Mesendoderm (in vitro differentiated cells): Measurements from ENCODE around the gene RNF31.

ENCODE experiments used
- DNase-seq: peaks from one replicate; pipeline ENCODE4 v3.0.0; 2013
- H2AK5ac ChIP-seq: 2 replicates; pipeline ENCODE4 v1.6.1; 2013; ENCODE audit warnings: low read length, inconsistent platforms
- H2BK120ac ChIP-seq: 2 replicates; pipeline ENCODE4 v1.6.1; 2013; ENCODE audit warnings: low read depth, mild to moderate bottlenecking, low read length, moderate library complexity, mixed read lengths
- H2BK15ac ChIP-seq: replicated peaks from 2 replicates; pipeline ENCODE4 v1.6.1; 2013; ENCODE audit warnings: low read depth, mild to moderate bottlenecking, moderate library complexity
- H2BK5ac ChIP-seq: 2 replicates; pipeline ENCODE4 v1.6.1; 2013; ENCODE audit warnings: low read length, inconsistent platforms
- H3K18ac ChIP-seq: 2 replicates; pipeline ENCODE4 v1.6.1; 2013; ENCODE audit warnings: mild to moderate bottlenecking, low read length, mixed read lengths
- H3K23ac ChIP-seq: one replicate; pipeline ENCODE4 v1.6.1; 2013; ENCODE audit warnings: low read length
- H3K27ac ChIP-seq: 2 replicates; pipeline ENCODE4 v1.5.1; 2013; ENCODE audit warnings: low read depth, mild to moderate bottlenecking, inconsistent platforms, low read length, moderate library complexity
- H3K27me3 ChIP-seq: 2 replicates; pipeline ENCODE4 v1.6.1; 2013; ENCODE audit warnings: low read length, control low read depth, mild to moderate bottlenecking, inconsistent platforms; ENCODE audit not compliant: insufficient read depth, poor library complexity
- H3K36me3 ChIP-seq: 2 replicates; pipeline ENCODE4 v1.6.1; 2013; ENCODE audit warnings: low read length, inconsistent platforms; ENCODE audit not compliant: control insufficient read depth, insufficient read depth
- H3K4ac ChIP-seq: one replicate; pipeline ENCODE4 v1.6.1; 2013; ENCODE audit warnings: low read depth, mild to moderate bottlenecking, low read length, moderate library complexity
- H3K4me1 ChIP-seq: 2 replicates; pipeline ENCODE4 v1.6.1; 2013; ENCODE audit warnings: low read depth, low read length, inconsistent platforms; ENCODE audit not compliant: control insufficient read depth
- H3K4me2 ChIP-seq: 2 replicates; pipeline ENCODE4 v1.6.1; 2013; ENCODE audit warnings: low read length
- H3K4me3 ChIP-seq: 2 replicates; pipeline ENCODE4 v1.5.1; 2013; ENCODE audit warnings: mild to moderate bottlenecking, low read length
- H3K56ac ChIP-seq: one replicate; pipeline ENCODE4 v1.6.1; 2013; ENCODE audit warnings: low read length
- H3K79me1 ChIP-seq: 2 replicates; pipeline ENCODE4 v1.6.1; 2013; ENCODE audit warnings: low read length, inconsistent platforms
- H3K79me2 ChIP-seq: 2 replicates; pipeline ENCODE4 v1.6.1; 2013; ENCODE audit warnings: mild to moderate bottlenecking, low read length; ENCODE audit not compliant: control insufficient read depth, insufficient read depth
- H3K9ac ChIP-seq: 2 replicates; pipeline ENCODE4 v1.6.1; 2013; ENCODE audit warnings: low read length, inconsistent platforms
- H4K5ac ChIP-seq: one replicate; pipeline ENCODE4 v1.6.1; 2013; ENCODE audit warnings: low read length
- H4K8ac ChIP-seq: one replicate; pipeline ENCODE4 v1.6.1; 2013; ENCODE audit warnings: low read depth, mild to moderate bottlenecking, control low read depth, low read length, moderate library complexity
- WGBS: extraction: QIAGEN DNeasy Blood & Tissue Kit; methylation state at CpG from one replicate; pipeline ENCODE4 v1.1.7; 2013; ENCODE audit warnings: low lambda C conversion rate, missing lambda C conversion rate; ENCODE audit not compliant: insufficient coverage; ENCODE audit errors: extremely low coverage; 5-methylcytosine and 5-hydroxymethylcytosine counted together

The RNF31 gene

DNA sequence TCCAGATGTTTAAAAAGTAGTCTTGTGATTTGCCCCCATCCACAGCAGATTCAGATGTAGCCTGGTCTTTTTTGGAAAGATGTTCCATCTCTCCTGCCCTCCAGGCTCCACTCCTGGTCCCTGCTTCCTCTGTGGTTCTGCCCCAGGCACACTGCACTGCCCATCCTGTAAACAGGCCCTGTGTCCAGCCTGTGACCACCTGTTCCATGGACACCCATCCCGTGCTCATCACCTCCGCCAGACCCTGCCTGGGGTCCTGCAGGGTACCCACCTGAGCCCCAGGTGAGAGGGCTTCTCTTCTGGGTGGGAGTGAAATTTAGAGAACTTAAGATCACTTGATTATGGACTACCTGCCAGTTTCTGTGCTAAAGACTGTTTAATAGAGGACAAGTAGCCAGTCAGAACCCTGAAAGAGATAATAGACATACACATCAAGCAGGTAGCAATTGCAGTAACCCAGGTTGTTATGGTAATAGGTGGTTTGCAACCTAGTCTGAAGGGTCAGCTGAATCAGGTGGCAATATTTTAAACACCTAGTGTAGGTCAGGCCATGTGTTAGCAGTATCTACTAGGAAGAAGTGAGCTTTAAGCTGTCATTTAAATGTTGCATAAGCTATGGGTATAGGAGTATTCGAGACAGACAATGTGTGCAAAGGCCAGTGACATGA lies 2.1 kb downstream of the RNF31 start:
- H3K79me2 ChIP-seq, result peaks cover 16% of the 10 kb centered on the region
- no peak overlapping the region for H4K5ac ChIP-seq
- no peak overlapping the region for H2BK120ac ChIP-seq
- peaks cover 8% of the 10 kb centered on the region for H3K4me1 ChIP-seq
- no peak overlapping the region for H2BK5ac ChIP-seq
- H2AK5ac ChIP-seq, result no peak overlapping the region
- no peak overlapping the region for H3K18ac ChIP-seq
- no CpG with 5 or more reads among the region's 3 CpGs for WGBS
- H3K4me3 ChIP-seq, result no peak overlapping the region
- H3K23ac ChIP-seq, result no peak overlapping the region
- H3K56ac ChIP-seq, result no peak overlapping the region
- no peak overlapping the region for H3K27ac ChIP-seq
- H3K79me1 ChIP-seq, result peaks cover 20% of the 10 kb centered on the region
- H2BK15ac ChIP-seq, result no peak overlapping the region
- no peak overlapping the region for H3K9ac ChIP-seq
- peaks cover 12% of the 10 kb centered on the region for H3K36me3 ChIP-seq
- no peak overlapping the region for H4K8ac ChIP-seq
- no peaks in the 10 kb centered on the region for H3K27me3 ChIP-seq
- DNase-seq, result no peak
- H3K4ac ChIP-seq, result no peak overlapping the region
- H3K4me2 ChIP-seq, result no peak overlapping the region

DNA sequence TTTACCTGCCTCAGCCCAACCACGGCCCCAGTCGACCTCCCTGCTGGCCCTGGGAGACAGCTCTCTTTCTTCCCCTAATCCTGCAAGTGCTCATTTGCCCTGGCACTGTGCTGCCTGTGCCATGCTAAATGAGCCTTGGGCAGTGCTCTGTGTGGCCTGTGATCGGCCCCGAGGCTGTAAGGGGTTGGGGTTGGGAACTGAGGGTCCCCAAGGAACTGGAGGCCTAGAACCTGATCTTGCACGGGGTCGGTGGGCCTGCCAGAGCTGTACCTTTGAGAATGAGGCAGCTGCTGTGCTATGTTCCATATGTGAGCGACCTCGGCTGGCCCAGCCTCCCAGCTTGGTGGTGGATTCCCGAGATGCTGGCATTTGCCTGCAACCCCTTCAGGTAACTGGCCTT lies 2.8 kb downstream of the RNF31 start:
- H3K27me3 ChIP-seq, result no peaks in the 10 kb centered on the region
- no peak overlapping the region for H3K9ac ChIP-seq
- no peak overlapping the region for H3K56ac ChIP-seq
- H3K23ac ChIP-seq, result no peak overlapping the region
- DNase-seq, result no peak
- H3K79me2 ChIP-seq, result peaks cover 16% of the 10 kb centered on the region
- no peak overlapping the region for H3K4me3 ChIP-seq
- peaks cover 20% of the 10 kb centered on the region for H3K79me1 ChIP-seq
- no peak overlapping the region for H2BK15ac ChIP-seq
- H3K4me2 ChIP-seq, result no peak overlapping the region
- no peak overlapping the region for H3K27ac ChIP-seq
- H3K36me3 ChIP-seq, result peaks cover 12% of the 10 kb centered on the region
- H2AK5ac ChIP-seq, result no peak overlapping the region
- H3K4me1 ChIP-seq, result peaks cover 8% of the 10 kb centered on the region
- no peak overlapping the region for H4K8ac ChIP-seq
- H2BK120ac ChIP-seq, result no peak overlapping the region
- WGBS, result no CpG with 5 or more reads among the region's 9 CpGs
- H3K4ac ChIP-seq, result no peak overlapping the region
- no peak overlapping the region for H2BK5ac ChIP-seq
- no peak overlapping the region for H3K18ac ChIP-seq
- H4K5ac ChIP-seq, result no peak overlapping the region

DNA sequence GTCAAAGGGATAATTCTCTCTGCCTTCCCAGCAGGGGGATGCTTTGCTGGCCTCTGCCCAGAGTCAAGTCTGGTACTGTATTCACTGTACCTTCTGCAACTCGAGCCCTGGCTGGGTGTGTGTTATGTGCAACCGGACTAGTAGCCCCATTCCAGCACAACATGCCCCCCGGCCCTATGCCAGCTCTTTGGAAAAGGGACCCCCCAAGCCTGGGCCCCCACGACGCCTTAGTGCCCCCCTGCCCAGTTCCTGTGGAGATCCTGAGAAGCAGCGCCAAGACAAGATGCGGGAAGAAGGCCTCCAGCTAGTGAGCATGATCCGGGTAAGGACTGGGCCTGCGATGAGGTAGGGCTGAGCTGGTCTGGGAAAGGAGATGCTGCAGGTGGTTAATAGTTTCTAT lies 3.3 kb downstream of the RNF31 start:
- Histone ChIP-seq H3K79me1 (peaks cover 18% of the 10 kb centered on the region), H2BK5ac (no peak overlapping the region), H3K4ac (no peak overlapping the region), H3K9ac (no peak overlapping the region), H3K18ac (no peak overlapping the region), H3K56ac (no peak overlapping the region), H2BK120ac (no peak overlapping the region), H3K36me3 (peaks cover 16% of the 10 kb centered on the region), H3K27me3 (no peaks in the 10 kb centered on the region), H4K8ac (no peak overlapping the region), H3K79me2 (peaks cover 16% of the 10 kb centered on the region), H2AK5ac (no peak overlapping the region), H3K4me2 (no peak overlapping the region), H3K4me1 (peaks cover 8% of the 10 kb centered on the region), H3K27ac (no peak overlapping the region), H2BK15ac (no peak overlapping the region), H3K4me3 (no peak overlapping the region), H3K23ac (no peak overlapping the region), H4K5ac (no peak overlapping the region)
- WGBS, result no CpG with 5 or more reads among the region's 9 CpGs
- no peak for DNase-seq

GRCh38 chr14:24150993-24151392 lies 3.7 kb downstream of the RNF31 start:
- H4K8ac ChIP-seq, result no peak overlapping the region
- peaks cover 3% of the 10 kb centered on the region for H3K4me1 ChIP-seq
- no peak overlapping the region for H3K18ac ChIP-seq
- H3K27me3 ChIP-seq, result no peaks in the 10 kb centered on the region
- no peak overlapping the region for H3K4ac ChIP-seq
- H3K4me3 ChIP-seq, result no peak overlapping the region
- H3K4me2 ChIP-seq, result no peak overlapping the region
- H3K23ac ChIP-seq, result no peak overlapping the region
- H2AK5ac ChIP-seq, result no peak overlapping the region
- no peak overlapping the region for H3K9ac ChIP-seq
- no CpG with 5 or more reads among the region's 9 CpGs for WGBS
- no peak overlapping the region for H2BK5ac ChIP-seq
- H4K5ac ChIP-seq, result no peak overlapping the region
- no peak overlapping the region for H3K56ac ChIP-seq
- no peak overlapping the region for H2BK15ac ChIP-seq
- H3K36me3 ChIP-seq, result peaks cover 19% of the 10 kb centered on the region
- peaks cover 16% of the 10 kb centered on the region for H3K79me2 ChIP-seq
- H3K27ac ChIP-seq, result no peak overlapping the region
- H2BK120ac ChIP-seq, result no peak overlapping the region
- DNase-seq, result no peak
- peaks cover 16% of the 10 kb centered on the region for H3K79me1 ChIP-seq

GRCh38 chr14:24151404-24152080 lies 4.2 kb downstream of the RNF31 start:
- Histone ChIP-seq H3K18ac (no peak overlapping the region), H3K36me3 (peaks cover 20% of the 10 kb centered on the region), H3K9ac (no peak overlapping the region), H2BK5ac (no peak overlapping the region), H2BK15ac (no peak overlapping the region), H3K79me1 (peaks cover 16% of the 10 kb centered on the region), H3K79me2 (peaks cover 16% of the 10 kb centered on the region), H2BK120ac (no peak overlapping the region), H3K23ac (no peak overlapping the region), H3K27me3 (no peaks in the 10 kb centered on the region), H2AK5ac (no peak overlapping the region), H3K56ac (no peak overlapping the region), H3K4me1 (peaks cover 3% of the 10 kb centered on the region), H3K4me3 (no peak overlapping the region), H3K27ac (no peak overlapping the region), H3K4me2 (no peak overlapping the region), H4K5ac (no peak overlapping the region), H4K8ac (no peak overlapping the region), H3K4ac (no peak overlapping the region)
- no peak for DNase-seq
- WGBS, result no CpG with 5 or more reads among the region's 16 CpGs
